GM10847 (cell line): Measurements from ENCODE around the gene SND1.

Experiments
- POLR2A ChIP-seq: IDR thresholded peaks from 2 replicates; pipeline ENCODE4 v1.6.1; 2011; ENCODE audit not compliant: insufficient read length; ENCODE audit errors: extremely low read depth

SND1 gene

DNA sequence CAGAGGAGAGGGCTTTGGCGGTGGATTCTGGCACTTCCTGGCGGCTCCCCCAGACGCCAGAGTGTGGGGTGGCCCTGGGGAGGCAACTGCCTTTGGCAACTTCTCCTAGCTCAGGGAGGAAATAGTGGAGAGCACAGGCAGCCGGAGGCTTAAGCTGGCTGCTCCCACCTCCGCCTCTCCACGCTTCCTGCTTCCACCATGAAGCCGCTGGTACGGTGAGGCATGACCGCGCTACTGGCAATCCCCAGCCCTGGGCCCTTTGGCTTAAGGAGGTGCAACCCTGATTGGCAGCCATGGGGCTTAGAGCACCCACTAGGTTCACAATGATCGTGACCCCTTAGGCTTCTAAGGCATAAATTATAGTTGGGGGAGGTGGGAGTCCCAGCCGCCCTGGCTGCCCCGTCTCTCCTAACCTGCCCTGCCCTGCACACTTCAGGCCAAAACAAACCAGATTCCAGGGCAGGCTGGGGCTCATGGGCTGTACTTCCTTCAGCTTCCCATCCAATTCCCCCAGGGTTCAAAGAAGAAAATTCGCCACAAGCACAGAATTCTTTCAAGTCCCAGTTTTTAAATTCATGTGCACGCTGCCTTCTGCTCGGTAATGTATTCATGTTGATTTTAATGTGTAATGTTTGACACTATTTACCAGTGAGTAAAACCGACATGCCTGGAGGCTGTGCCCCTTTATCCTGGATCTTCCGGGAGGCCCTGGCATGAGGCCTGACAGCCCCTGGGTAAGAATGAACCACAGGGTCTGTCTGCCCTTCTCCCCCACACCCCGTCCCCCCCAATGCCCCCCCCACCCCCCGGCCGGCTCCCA lies 469.9 kb downstream of the SND1 start:
- TF ChIP-seq POLR2A, result no peak

DNA sequence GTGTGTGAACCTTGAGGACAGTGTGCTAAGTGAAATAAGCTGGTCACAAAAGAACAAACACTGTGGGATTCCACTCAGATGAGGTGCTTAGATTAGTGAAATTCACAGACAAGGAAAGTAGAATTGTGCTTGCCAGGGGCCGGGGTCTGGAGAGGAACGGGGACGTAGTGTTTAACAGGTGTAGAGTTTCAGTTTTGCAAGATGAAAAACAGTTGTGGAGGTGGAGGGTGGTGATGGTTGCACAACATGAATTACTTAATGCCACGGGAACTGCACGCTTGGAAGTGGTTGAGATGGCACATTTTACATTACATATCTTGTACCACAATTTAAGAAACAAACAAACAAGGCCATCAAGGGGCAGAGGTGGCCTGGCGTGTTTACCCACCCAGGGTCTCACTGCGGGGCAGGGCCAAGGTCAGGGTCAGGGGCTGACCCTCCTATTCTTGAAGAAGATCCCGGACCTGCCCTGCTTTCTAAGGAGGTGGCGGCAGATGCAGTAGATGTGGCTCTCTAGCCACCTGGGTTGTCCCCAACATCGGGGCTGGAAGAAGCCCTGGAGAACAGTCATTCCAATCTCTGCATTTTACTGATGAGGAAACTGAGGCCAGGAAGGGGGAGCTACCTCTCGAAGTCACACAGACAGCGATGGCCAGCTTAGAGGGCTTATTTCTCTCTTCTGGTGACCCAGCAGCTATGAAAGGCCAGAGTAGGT lies 470.7 kb downstream of the SND1 start:
- no peak for TF ChIP-seq POLR2A

DNA sequence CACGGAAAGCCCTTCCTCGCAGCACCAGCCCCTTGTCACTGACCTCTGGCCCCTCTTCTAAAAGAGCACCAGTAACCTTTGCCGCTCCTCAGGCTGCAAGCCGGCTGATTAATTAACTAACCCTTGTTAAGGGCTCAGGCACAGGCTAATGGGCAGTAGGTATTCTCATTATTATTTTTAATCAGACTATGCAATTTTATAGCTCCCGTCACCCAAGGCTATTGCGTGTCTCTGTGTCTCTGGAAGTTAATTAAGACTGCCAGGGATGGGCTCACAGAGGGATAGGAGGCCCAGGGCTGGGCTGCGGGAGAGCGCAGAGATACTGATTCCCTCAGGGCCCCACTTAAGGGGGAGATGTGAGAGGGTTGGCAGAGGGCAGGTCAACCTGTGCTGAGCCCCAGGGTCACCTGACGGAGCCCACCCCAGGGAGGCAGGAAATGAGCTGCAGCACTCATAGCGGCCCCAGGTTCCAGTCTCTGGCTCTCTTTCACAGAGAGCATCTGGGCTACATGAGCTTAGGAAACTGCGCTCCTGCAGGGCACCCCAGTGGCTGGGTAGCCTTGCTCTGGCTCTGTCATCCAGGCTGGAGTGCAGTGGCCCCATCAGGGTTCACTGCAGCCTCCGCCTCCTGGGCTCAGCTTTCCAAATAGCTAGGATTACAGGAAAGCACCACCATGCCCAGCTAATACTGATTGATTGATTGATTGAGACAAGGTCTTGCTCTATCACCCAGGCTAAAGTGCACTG lies 471.5 kb downstream of the SND1 start:
- TF ChIP-seq POLR2A, result no peak

DNA sequence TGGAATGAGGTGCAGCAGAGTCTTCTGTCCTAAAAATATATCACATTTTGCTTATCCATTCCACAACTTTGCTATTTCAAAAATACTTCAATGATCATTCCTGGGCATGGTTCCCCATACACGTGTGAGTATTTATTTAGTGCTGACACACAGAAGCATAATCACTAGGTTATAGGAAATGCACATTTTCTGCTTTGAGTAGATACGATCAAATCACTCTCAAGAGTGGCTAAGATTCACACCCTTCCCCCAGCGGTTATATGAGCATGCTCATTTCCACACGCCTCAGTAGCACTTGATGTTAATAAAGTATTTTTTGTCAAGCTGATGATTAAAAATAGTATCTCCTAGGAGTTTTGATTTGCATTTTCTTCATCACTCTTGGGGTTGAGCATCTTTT lies 472.8 kb downstream of the SND1 start:
- TF ChIP-seq POLR2A, result no peak

DNA sequence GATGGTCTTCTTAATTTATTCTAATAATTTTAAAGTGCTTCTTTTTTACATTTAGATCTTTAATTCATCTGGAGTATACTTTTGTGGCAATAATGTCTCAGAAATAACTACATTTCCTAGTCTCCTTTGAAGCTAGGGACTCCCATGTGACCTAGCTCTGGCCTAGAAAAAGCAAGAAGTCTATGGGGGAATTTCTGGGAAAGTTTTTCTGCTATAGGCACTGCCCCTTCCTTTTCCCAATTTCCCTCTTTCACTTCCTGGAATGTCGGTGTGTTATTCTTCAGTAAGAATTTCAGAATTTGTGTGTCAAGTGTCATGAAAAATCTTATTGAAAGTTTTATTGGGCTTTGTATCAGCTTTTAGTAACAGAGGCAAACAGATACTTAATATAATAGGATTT lies 473.8 kb downstream of the SND1 start:
- TF ChIP-seq POLR2A, result no peak

DNA sequence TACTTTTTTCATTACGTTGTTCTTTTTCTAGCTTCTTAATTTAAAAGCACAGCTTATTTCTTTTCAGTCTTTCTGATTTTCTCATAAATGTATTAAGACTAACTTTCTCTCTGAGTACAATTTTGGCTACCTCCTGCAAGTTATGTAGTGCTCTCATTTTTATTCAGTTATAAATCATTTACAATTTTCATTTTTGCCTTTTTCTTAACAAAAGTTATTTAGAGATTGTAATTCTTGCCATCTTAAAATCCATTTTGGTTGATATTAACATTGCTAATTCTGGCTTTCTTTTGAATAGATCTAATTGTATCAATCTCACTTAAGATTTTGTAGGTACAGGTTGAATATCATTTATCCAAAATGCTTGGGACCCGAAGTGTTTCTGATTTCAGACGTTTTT lies 476.4 kb downstream of the SND1 start:
- no peak for TF ChIP-seq POLR2A

DNA sequence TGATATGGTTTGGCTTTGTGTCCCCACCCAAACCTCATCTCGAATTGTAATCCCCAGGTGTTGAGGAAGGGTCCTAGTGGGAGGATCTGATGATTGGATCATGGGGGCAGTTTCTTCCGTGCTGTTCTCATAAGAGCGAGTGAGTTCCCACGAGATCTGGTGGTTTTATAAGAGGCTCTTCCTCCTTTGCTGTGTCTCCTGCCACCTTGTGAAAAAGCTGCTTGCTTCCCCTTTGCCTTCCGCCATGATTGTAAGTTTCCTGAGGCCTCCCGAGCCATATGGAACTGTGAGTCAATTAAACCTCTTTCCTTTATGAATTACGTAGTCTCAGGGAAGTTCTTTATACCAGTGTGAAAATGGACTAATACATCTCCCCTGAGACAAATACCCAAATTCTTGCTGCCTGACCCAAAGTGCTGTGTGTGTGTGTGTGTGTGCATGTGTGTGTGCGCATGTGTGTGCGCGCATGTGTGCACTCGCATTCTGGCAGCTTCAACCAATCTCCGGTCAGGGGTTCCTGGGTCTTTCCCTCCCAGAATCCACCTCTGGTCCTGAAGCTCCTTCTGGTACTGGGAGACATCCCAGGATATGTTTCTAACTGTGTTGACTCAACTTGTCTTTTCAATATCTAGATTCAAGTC lies 477.4 kb downstream of the SND1 start:
- no peak for TF ChIP-seq POLR2A

DNA sequence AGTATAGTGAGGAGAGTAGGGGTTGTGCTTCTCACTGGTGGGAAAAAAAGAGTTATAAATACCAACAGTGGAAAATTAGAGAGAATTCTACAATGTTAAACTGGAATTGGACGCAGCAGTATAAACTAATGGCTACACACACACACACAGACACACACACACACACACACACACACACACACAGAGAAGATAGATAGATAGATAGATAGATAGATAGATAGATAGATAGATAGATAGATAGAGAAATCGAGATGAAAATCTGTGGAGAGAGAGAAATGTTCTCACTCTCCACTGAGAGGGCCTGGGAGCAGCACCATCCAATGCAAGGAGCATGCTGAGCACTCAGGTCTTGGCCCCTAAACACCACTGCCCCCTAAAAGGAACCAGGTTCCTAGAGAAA lies 479.1 kb downstream of the SND1 start:
- no peak for TF ChIP-seq POLR2A

DNA sequence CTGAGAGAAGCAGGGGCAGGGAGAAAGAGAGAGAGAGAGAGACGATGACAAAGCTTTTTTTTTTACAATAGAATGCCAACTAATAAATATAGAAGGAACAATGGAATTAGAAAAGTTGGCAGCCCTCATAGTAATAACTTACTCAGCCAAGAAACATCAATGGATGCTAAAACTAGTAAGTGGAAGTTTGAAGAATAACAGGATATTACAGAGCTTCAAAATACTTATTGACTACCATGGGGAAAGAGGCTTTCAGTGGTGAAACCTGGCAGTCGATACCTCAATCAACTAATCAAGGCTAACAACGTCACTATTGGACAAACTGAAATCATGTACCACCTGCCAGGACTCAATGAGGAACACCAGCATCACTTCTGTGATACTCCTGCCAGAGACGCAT lies 479.7 kb downstream of the SND1 start:
- TF ChIP-seq POLR2A, result no peak

DNA sequence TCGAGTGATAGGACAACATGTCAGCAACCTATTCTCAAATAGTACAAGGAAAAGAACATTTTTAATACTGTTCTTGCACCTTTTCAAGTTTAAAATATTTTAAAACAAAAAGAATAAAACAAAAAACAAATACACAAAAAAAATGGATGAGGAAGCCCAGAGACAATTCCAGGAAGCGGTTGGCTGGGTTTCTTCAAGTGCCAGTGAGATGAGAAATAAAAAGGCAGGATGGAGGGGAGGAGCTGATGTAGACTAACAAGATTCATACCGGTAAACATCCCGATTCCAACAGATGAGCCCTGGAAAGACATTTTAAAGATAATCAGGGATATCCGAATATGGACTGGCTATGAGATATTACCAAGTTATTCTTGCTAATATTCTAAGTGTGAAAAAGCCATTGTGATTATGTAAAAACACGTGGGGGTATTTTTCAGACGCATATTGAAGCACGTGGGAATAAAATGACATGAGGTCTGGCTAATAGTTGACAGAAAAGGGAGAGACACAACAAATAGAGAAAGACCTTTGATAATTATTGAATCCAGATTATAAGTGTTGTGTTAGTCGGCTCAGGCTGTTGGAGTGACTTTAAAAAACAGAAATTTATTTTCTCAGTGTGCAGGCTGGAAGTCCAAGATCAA lies 480.6 kb downstream of the SND1 start:
- TF ChIP-seq POLR2A, result no peak

DNA sequence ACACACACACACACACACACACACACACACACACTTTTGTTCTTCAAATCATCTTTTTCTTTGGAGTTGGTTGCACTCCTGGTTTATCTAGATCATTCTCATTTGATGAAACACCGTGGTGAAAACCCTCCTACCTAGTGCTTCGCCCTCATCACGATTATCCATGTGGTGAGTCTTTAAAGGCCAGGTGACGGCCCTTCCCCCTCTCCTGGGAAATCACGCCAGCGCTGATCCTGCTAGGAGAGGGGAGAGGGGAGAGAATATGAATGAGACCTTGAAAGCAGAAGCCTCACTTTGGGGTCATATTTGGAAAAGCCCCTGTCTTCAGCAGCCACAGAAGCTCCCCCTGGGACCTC lies 483.1 kb downstream of the SND1 start:
- no peak for TF ChIP-seq POLR2A

DNA sequence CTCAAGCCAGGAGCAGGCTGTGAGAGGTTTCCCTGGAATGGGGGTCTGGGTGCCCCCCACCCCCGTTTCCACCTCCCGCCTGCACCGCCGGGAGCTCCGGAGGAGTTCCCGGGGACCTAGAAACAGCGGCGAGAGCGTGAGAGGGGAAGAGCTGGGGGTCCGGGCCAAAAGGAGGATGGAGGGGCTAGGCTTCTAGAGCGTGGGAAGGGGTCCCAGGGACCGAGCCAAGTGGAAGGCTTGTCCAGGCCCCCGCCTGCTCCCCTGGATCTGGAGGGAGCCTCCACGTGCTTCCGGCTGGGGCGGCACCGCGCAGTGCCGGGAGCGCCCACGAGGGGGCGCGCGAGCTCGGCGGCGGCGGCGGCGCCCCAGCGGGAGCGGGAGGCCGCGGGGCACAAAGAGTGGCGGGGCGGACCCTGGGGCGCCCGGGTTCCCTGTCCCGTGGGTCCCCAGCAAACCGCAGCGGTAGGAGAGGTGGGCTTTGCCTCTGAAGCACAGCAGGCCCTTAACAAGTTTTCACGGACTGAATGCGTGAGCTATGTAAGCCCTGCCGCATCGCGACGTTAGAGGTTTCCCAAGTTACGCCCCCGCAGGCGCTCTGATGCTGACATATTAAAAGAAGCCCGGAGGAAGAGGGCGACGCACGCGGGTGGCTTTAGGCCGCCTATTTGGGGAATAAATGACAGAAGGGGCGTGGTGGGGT lies 483.7 kb downstream of the SND1 start:
- no peak for TF ChIP-seq POLR2A

DNA sequence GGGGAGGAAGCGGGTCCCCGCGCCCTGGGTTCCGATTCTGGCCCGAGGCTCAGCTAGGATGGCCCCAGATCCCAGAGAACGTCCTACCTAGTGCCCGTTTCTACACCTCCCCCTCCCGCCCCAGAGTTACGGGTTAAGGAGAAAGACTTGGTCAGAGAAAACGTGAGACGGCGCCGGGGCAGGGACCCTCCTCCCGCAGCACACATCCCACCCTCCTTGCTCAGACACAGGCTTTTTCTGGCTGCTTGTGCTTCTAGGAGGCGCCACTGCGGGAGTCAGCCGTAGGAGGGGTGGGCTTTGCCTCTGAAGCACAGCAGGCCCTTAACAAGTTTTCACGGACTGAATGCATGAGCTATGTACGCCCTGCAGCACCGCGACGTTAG lies 484.2 kb downstream of the SND1 start:
- no peak for TF ChIP-seq POLR2A

DNA sequence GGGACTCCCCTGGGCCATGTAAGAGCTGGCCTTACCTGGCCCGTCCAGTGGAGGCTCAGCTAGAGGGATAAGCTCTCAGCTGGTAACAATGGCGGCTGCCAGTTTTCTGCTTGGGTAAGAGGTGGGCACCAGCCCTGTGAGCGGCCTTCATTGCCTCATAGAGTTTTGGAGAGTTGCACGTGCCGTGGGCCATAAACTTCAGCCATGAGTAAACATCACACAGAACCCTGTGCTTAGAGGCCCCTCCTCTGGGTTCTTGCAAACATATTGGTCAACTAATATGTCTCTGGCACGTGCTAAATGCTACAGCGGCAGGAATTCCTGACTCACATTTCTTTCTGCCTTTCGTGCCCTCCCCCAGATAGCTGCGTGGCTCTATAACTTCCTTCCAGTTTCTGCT lies 485.2 kb downstream of the SND1 start:
- no peak for TF ChIP-seq POLR2A

DNA sequence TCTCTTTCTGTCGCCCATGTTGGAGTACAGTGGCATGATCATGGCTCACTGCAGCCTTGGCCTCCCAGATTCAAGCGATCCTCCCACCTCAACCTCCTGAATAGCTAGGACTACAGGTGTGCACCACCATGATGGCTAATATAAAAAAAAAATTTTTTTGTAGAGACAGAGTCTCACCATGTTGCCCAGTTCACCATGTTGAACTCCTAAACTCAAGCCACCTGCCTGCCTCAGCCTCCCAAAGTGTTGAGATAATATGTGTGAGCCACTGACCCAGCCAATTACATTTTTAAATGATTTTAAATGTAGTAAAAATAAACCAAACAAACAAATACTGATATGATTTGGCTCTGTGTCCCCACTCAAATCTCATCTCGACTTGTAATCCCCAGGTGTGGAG lies 487.4 kb downstream of the SND1 start:
- TF ChIP-seq POLR2A, result no peak

DNA sequence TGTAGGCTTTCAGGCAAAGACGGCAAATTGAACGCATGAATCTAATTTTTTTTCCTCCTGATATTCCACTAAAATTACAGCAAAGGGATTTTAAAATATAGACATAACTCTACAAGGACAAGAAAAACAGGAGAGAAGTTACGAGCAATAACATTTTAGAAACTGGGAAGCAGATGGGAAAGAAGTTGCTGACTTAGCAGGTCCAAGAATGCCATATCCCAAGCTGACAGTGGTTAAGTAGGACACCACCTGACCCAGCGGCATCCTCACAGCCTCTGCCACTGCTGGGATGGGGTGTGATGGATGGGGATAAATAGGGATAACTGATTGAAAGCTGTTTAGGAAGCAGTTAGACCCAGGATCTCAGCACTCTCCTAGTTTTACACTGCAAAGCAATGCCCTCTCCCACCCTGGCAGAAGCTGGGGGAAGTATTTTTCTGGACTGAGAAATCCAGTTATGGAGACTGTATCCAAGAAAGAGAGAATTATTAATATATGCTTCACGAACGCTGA lies 489.7 kb downstream of the SND1 start:
- TF ChIP-seq POLR2A, result no peak
